Caco-2 (cell line): Measurements from ENCODE around the gene CSRP1. TPM values are rescaled to one million over a fixed set of nuclear protein-coding genes. Genes with fewer than 3 reads are reported as not detected.

Experiments
- BruUV-seq: library from RNA; stranded (reverse); fragments of 400-500 nt; replicated peaks from 2 replicates; lab custom pipeline; 2021; lab: Mats Ljungman, UMichigan
- CTCF ChIA-PET: fragments of 300-600 bp; sonication (Branson Sonifier 250); formaldehyde crosslinking; loops from one replicate; lab custom pipeline; 2022; ENCODE audit warnings: antibody characterized with exemption; lab: Charles Lee
- POLR2A ChIA-PET: fragments of 300-600 bp; sonication (Branson Sonifier 250); formaldehyde crosslinking; loops from one replicate; lab custom pipeline; 2022; ENCODE audit warnings: antibody characterized with exemption; lab: Charles Lee
- DNase-seq, 2 experiments: peaks; one replicate each; pipeline versions ENCODE4 v3.0.0 to v3.0.0-alpha.2; 2020 to 2022
- H3K27me3 ChIP-seq: replicated peaks from 2 replicates; pipeline ENCODE4 v1.6.0; 2011; ENCODE audit warnings: low read length; ENCODE audit not compliant: control insufficient read depth, insufficient read depth
- H3K36me3 ChIP-seq: 2 replicates; pipeline ENCODE4 v1.5.1; 2011; ENCODE audit warnings: low read length; ENCODE audit not compliant: control insufficient read depth, insufficient read depth
- H3K4me1 ChIP-seq: fragments of 250-450 bp; sonication (Bioruptor Pico); 2 replicates; pipeline ENCODE4 v1.5.1; 2020; ENCODE audit warnings: mild to moderate bottlenecking
- H3K4me3 ChIP-seq: 2 replicates; pipeline ENCODE4 v1.5.1; 2011; ENCODE audit warnings: low read depth, mild to moderate bottlenecking, control low read depth, low read length
- H3K9me3 ChIP-seq: fragments of 250-450 bp; sonication (Bioruptor Pico); 2 replicates; pipeline ENCODE4 v1.5.1; 2020; ENCODE audit warnings: mild to moderate bottlenecking, moderate library complexity
- H3K27ac Mint-ChIP-seq: one replicate; pipeline ENCODE4 v1.8.0; 2022; ENCODE audit warnings: mixed read lengths; ENCODE audit not compliant: unreplicated experiment
- H3K27me3 Mint-ChIP-seq: one replicate; pipeline ENCODE4 v1.8.0; 2022; ENCODE audit warnings: mixed read lengths; ENCODE audit not compliant: insufficient read depth, unreplicated experiment
- H3K36me3 Mint-ChIP-seq: one replicate; pipeline ENCODE4 v1.8.0; 2022; ENCODE audit warnings: mild to moderate bottlenecking, mixed read lengths; ENCODE audit not compliant: insufficient read depth, unreplicated experiment
- H3K4me1 Mint-ChIP-seq: one replicate; pipeline ENCODE4 v1.8.0; 2022; ENCODE audit warnings: low read depth, mixed read lengths; ENCODE audit not compliant: unreplicated experiment
- H3K4me3 Mint-ChIP-seq: one replicate; pipeline ENCODE4 v1.8.0; 2022; ENCODE audit warnings: mild to moderate bottlenecking, moderate library complexity, mixed read lengths; ENCODE audit not compliant: unreplicated experiment
- H3K9me3 Mint-ChIP-seq: one replicate; pipeline ENCODE4 v1.8.0; 2022; ENCODE audit warnings: mixed read lengths; ENCODE audit not compliant: unreplicated experiment
- intact Hi-C: fragments of 100-400 bp; cut with micrococcal nuclease; formaldehyde crosslinking; loops from one replicate; pipeline ENCODE4 v1.10.0; 2022; ENCODE audit not compliant: unreplicated experiment
- total RNA-seq: library from RNA; stranded (reverse); gene quantifications from 2 replicates; pipeline ENCODE4 v1.2.3, GENCODE V29; 2022
- TF ChIP-seq, protein P1 (sequence below), 2 experiments: fragments of 200-600 bp in 1 of 2; IDR thresholded peaks; 1 replicate in 1 of 2; 2 replicates in 1 of 2; pipeline versions ENCODE4 v1.5.1 to v1.8.0; 2011 to 2022; ENCODE audit warnings: antibody characterized with exemption in 1 of 2, control low read depth in 1 of 2, inconsistent platforms in 1 of 2, low read depth in 1 of 2, low read length in 1 of 2, mild to moderate bottlenecking in 1 of 2, moderate library complexity in 1 of 2; ENCODE audit not compliant: insufficient read depth in 1 of 2, severe bottlenecking in 1 of 2, unreplicated experiment in 1 of 2

Gene CSRP1
- total RNA-seq, 1 experiment from 2014 or later, result 60.0 TPM

- H3K36me3 ChIP-seq, result no peaks in the 10 kb centered on the region
- H3K9me3 ChIP-seq, result no peaks in the 10 kb centered on the region
- POLR2A ChIA-PET, result interaction anchor here (2.2 kb wide), 1 partner anchor 11 kb away, joined by 9 read pairs; no protein-coding TSS in a partner anchor
- H3K27ac Mint-ChIP-seq, result peak overlapping the region; percentile 97
- H3K9me3 Mint-ChIP-seq, result no peaks in the 10 kb centered on the region
- H3K27me3 Mint-ChIP-seq, result no peaks in the 10 kb centered on the region
- DNase-seq, result no peak
- intact Hi-C loops, result no loop called here
- BruUV-seq, result no TSS peak
- peaks cover 9% of the 10 kb centered on the region for H3K36me3 Mint-ChIP-seq
- H3K4me3 Mint-ChIP-seq, result peak overlapping the region; percentile 82
- CTCF ChIA-PET, result interaction anchor here (0.5 to 6.2 kb wide), 3 partner anchors 8 to 35 kb away, joined by 3 to 61 read pairs (median 46); no protein-coding TSS in a partner anchor
- H3K4me3 ChIP-seq, result no peak overlapping the region
- H3K27me3 ChIP-seq, result no peaks in the 10 kb centered on the region
- TF ChIP-seq, protein P1, sequence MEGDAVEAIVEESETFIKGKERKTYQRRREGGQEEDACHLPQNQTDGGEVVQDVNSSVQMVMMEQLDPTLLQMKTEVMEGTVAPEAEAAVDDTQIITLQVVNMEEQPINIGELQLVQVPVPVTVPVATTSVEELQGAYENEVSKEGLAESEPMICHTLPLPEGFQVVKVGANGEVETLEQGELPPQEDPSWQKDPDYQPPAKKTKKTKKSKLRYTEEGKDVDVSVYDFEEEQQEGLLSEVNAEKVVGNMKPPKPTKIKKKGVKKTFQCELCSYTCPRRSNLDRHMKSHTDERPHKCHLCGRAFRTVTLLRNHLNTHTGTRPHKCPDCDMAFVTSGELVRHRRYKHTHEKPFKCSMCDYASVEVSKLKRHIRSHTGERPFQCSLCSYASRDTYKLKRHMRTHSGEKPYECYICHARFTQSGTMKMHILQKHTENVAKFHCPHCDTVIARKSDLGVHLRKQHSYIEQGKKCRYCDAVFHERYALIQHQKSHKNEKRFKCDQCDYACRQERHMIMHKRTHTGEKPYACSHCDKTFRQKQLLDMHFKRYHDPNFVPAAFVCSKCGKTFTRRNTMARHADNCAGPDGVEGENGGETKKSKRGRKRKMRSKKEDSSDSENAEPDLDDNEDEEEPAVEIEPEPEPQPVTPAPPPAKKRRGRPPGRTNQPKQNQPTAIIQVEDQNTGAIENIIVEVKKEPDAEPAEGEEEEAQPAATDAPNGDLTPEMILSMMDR (IDR thresholded peaks at IDR 0.05; ENCODE audit: insufficient read depth in 1 of 2, low read depth in 1 of 2, low read length in 1 of 2, severe bottlenecking in 1 of 2, unreplicated experiment in 1 of 2), result no peak
- H3K4me1 Mint-ChIP-seq, result peaks cover 37% of the 10 kb centered on the region
- peaks cover 64% of the 10 kb centered on the region for H3K4me1 ChIP-seq
Measured at GRCh38 chr1:201504799-201505502, 2.0 kb downstream of the CSRP1 start.

DNA sequence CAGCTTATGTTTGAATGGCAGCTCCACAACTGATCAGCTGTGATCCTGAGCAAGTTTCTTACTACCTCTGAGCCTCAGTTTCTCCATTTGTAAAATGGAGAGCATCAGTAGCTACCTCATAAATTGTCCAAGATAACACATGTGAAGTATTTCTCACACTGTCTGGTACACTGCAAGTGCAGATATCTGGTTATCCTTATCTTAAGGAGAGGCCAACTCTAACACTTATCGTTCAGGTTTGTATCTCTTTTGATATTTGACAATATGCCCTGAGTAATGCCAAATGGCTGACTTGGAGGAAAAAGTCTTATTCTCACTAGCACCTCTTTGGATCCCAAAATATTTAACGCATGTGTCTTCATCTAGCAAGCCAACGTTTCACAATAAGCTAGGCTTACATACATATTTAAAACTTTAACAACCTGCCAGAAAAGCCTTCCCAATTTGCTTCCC lies 2.7 kb downstream of the CSRP1 start:
- Histone ChIP-seq H3K4me1 (peaks cover 64% of the 10 kb centered on the region), H3K27me3 (no peaks in the 10 kb centered on the region), H3K4me3 (no peak overlapping the region), H3K9me3 (no peaks in the 10 kb centered on the region), H3K36me3 (no peaks in the 10 kb centered on the region)
- peak overlapping the region; percentile 97 for H3K27ac Mint-ChIP-seq
- BruUV-seq, result no TSS peak
- peaks cover 9% of the 10 kb centered on the region for H3K36me3 Mint-ChIP-seq
- POLR2A ChIA-PET, result interaction anchor here (1.0 to 2.9 kb wide), 5 partner anchors 9 to 35 kb away, joined by 3 to 20 read pairs (median 9); partner anchors contain the start of gene PHLDA3
- TF ChIP-seq, protein P1 (IDR thresholded peaks at IDR 0.05; ENCODE audit: insufficient read depth in 1 of 2, low read depth in 1 of 2, low read length in 1 of 2, severe bottlenecking in 1 of 2, unreplicated experiment in 1 of 2), result no peak
- peak overlapping the region; percentile 65 for H3K4me3 Mint-ChIP-seq
- CTCF ChIA-PET, result interaction anchor here (1.2 to 6.2 kb wide), 3 partner anchors 9 to 56 kb away, joined by 5 to 61 read pairs (median 46); no protein-coding TSS in a partner anchor
- H3K9me3 Mint-ChIP-seq, result no peaks in the 10 kb centered on the region
- H3K27me3 Mint-ChIP-seq, result no peaks in the 10 kb centered on the region
- no peak for DNase-seq
- intact Hi-C loops, result no loop called here
- peaks cover 32% of the 10 kb centered on the region for H3K4me1 Mint-ChIP-seq

DNA sequence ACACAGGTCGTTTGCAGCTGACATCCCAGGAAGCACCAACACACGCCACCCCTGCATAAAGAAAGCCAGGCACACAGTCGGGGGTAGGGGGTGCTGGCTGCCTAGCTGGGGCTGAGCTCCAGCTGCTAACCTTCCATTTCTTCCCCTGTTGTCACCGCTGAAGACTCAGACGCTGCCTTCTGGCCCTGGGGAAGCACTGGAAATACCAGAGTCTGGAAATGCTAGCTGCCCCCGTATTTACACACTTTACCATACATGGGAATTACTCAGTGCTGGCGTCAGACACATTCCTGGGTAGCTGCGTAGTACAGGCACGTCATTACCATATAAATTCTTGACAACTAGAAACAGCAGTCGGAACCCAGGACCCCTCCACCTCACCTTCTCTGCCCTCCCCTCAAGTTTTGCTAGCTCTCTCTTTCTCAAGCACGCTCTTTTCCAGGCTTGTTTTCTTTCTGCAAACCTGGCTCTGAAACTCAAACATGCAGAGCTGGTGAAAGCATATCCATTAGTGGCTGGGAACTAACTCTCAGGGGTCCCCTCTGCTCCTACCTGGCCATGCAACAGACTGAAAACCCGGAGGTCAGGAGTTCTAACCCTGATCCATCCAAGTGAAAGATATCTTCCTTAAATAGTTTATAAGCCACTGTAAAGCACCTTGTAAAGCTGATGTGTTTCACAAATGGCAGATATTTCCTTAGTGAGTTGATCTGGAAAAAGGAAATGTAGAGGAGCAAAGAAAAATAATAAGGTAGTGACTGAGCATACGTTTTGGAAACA lies 3.3 kb downstream of the CSRP1 start:
- Histone ChIP-seq H3K4me1 (peaks cover 64% of the 10 kb centered on the region), H3K9me3 (no peaks in the 10 kb centered on the region), H3K27me3 (no peaks in the 10 kb centered on the region), H3K4me3 (no peak overlapping the region), H3K36me3 (no peaks in the 10 kb centered on the region)
- ChIA-PET POLR2A (interaction anchor here (0.8 to 2.9 kb wide), 7 partner anchors 9 to 35 kb away, joined by 3 to 20 read pairs (median 5); partner anchors contain the start of gene PHLDA3), CTCF (interaction anchor here (0.6 to 6.2 kb wide), 5 partner anchors 9 to 68 kb away, joined by 4 to 61 read pairs (median 9); no protein-coding TSS in a partner anchor)
- TF ChIP-seq, protein P1 (IDR thresholded peaks at IDR 0.05; ENCODE audit: insufficient read depth in 1 of 2, low read depth in 1 of 2, low read length in 1 of 2, severe bottlenecking in 1 of 2, unreplicated experiment in 1 of 2), result no peak
- Mint-ChIP-seq H3K27ac (peak overlapping the region; percentile 97), H3K9me3 (no peaks in the 10 kb centered on the region), H3K4me1 (peaks cover 32% of the 10 kb centered on the region), H3K4me3 (peak overlapping the region; percentile 65), H3K27me3 (no peaks in the 10 kb centered on the region), H3K36me3 (peaks cover 9% of the 10 kb centered on the region)
- peak; percentile 86 to 92 for DNase-seq
- intact Hi-C loops, result loop anchor here (1.0 kb wide), 2 partner anchors 9 to 10 kb away; no protein-coding TSS in a partner anchor
- BruUV-seq, result TSS peak; percentile 93
